Frontal cortex (tissue), 4 donors: Measurements from ENCODE around the gene IFT74. TPM values are rescaled to one million over a fixed set of nuclear protein-coding genes. Genes with fewer than 3 reads are reported as not detected.
A peak's percentile ranks its signal among the peaks of the same experiment; 100 is the strongest.

ENCODE experiments used
- DNase-seq, 2 donors: peaks; one replicate each; pipeline ENCODE4 v3.0.0; 2012; ENCODE audit warnings: low spot score in 2 of 2
- FAIRE-seq: peaks from 2 replicates; lab custom pipeline; 2012; peaks lifted over from hg19 to GRCh38; lab: Jason Lieb, UNC
- total RNA-seq: library from RNA; depleted of rRNA; stranded (reverse); fragments of >200 nt; gene quantifications from one replicate; pipeline ENCODE4 v1.2.3, GENCODE V29; 2014
- donor health status: control.
- donor health status: control.
- donor health status: control.

The IFT74 gene
- 17.5 TPM for total RNA-seq

GRCh38 chr9:26955921-26956859 is at the start of gene IFT74:
IFT74 (plus strand) TSS chr9:26956412; CDS start chr9:26961968, 5,556 bp downstream.
- peak; percentile 43 for FAIRE-seq
- DNase-seq: peak; percentile 78 to 97

DNA sequence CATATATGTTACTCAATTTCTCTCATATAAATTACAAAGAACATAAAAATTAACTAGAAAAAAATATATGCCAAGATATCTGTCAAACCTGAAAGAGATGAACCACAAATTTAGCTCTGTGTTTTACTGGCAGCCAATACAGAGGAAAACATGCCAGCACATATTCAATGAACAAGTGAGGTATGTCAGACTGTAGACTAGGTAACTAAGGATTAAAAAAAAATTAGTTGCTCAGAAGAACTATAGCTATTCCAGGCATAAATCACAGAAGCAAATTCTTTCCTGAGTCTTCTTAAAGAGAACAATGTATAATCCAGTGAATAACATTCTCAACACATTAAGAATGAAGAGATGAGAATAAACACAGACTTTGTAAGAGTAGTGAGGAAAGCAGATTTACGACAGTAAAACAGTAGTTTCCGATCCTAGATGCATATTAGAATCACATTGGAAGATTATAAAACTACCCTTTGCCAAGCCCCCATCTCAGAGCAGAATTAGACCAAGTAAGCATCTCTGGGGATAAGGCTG is 43.0 kb upstream of the IFT74 start:
- FAIRE-seq: no peak
- no peak for DNase-seq

DNA sequence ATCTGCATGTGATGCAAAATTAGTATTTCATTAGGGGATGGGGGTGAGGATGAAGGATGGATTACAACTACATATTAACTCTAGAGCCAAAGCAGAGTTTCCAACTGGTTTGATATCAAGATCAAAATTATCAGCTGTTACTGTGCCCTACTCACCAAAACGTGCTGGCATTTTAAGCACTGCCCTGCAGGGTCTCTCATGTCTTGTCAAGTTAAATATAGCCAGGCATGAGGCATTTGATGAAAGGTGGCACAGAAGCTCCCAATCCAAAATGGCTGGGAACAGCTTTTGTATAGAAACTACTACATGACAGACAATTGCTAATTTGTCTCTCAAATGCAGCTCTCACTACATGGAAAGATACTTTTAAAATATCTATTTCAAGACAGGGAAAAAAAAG is 36.5 kb upstream of the IFT74 start:
- DNase-seq (no peak), FAIRE-seq (no peak)

DNA sequence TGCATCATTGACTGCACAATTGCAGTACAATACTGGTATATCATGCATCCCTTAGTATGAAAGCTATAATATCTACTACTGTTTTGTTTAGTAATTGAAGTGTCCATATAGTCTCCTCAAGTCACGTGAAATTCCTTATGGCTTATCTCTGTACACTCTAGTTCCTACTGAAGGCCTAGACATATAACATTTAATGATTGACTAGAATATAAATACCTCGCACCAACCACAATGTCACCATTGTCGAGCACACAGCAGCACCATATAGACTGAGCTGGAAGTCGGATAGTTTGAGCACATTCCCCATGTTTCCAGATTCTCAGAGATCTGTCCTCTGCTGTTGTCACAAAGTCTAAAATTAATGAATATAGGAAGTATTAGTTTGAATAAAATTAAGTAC is 30.6 kb upstream of the IFT74 start:
- no peak for FAIRE-seq

DNA sequence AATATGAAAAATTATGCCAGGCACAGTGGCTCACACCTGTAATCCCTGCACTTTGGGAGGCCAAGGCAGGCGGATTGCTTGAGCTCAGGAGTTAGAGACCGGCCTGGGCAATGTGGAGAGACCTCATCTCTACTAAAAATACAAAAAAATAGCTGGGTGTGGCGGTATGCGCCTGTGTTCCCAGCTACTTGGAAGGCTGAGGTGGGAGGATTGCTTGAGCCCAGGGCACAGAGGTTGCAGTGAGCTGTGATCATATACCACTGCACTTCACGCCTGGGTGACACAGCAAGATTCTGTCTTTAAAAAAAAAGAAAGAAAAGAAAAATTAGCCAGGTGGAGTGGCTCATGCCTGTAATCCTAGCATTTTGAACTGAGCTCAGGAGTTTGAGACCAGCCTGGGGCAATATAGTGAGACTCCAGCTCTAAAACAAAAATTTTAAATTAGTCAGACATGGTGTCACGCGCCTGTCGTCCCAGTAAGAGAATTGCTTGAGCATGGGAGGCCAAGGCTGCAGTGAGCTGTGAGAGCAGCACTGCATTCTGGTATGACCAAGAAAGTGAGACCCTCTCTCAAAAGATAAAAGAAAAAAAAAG is 27.2 kb upstream of the IFT74 start:
- DNase-seq: no peak
- no peak for FAIRE-seq

More for the DNA sequence above, 30.6 kb upstream of the IFT74 start:
- no peak for DNase-seq

GRCh38 chr9:26935847-26936246 is 20.4 kb upstream of the IFT74 start:
- no peak for FAIRE-seq
- DNase-seq: no peak

- FAIRE-seq: no peak
- no peak for DNase-seq
These were observed 18.3 kb upstream of the IFT74 start for GRCh38 chr9:26937816-26938371.

- no peak for FAIRE-seq
- no peak for DNase-seq
These were observed 16.1 kb upstream of the IFT74 start for GRCh38 chr9:26939955-26940711.

DNA sequence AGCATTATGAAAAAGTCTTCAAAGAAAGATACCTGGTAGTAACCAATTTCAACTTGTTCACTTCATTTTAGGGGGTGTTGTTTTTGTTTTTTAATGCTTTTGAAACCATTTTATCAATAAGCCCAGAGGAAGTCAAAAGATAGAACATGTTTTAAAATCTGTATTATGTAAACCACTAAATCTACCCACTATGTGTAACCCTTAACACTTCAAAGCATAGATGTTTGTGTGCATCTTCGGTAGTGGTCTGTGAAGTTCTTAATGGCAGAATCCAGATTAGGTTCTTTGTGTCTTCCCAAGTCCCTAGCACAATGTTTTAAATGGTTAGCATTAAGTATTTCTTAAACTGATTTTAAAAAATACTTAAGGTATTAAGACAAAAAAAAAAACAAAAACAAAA is 15.4 kb upstream of the IFT74 start:
- FAIRE-seq (no peak), DNase-seq (no peak)

DNA sequence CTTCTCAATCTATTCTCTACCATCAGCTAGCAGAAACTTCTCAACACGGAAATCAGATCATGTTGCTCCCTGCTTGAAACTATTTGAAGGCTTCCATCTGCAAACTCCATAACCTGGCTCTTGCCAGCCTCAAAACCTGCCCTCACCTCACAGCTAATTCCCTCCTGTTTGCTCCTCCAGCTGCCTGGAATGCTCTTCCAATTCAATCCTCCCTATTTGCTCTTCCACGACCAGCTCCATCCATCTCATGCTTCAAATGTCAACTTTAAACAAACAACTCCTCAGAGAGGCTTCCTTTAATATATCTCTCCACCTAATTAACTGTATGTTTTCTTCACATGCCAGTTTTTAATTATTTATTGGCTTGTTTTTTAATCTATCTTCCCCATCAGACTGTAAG is 10.6 kb upstream of the IFT74 start:
- FAIRE-seq (no peak), DNase-seq (no peak)

GRCh38 chr9:26946753-26947727 is 9.2 kb upstream of the IFT74 start, which contains the start of gene PLAA:
PLAA (minus strand) TSS chr9:26947242; CDS start chr9:26947045, 197 bp downstream.
- no peak for FAIRE-seq
- peak; percentile 84 to 90 for DNase-seq

DNA sequence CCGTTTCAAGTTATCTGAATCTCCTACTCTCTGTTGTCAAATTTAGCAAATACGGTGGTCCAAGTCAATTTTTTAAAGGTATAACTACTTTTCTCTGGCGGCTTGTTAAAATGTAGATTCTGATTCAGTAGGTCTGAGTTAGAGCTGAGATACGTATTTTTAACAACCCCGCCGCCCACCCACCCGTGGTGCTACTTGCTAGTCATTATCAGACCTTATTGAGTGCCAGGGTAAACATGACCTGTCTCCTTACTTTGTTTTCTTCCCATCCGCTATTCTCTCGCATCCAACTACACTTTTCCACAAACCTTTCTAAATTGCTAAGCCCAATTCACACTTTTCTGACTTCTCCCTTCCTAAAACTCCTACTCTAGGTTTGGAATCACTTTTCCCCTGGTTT is 8.5 kb upstream of the IFT74 start:
- no peak for DNase-seq
- FAIRE-seq: no peak

- DNase-seq: no peak
- FAIRE-seq: no peak
These were observed 6.6 kb upstream of the IFT74 start for GRCh38 chr9:26949637-26950069.

- DNase-seq: no peak
- no peak for FAIRE-seq
These were observed 5.7 kb upstream of the IFT74 start for GRCh38 chr9:26950521-26950920.

GRCh38 chr9:26951794-26952193 is 4.4 kb upstream of the IFT74 start:
- DNase-seq (no peak), FAIRE-seq (no peak)

DNA sequence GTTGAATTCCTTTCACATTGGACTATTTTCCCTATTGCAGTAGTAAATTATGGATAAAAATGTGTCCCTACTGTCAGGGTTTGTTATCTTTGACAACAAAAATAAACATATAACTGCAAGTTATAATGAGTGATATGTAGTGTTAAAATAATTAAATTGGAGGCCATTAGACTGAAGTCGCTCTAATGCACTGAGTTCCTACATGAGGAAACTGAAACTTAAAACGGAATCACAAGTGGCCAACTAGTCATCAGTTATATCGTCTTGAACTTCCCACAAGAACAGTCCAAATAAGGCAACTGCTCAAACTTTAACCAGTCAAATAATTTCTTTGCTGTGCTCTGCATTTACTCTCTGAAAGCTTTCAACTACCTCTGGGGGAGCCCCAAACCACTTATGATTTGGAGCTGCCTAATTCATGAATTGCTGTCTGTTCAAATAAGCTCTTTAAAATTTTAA is 2.1 kb upstream of the IFT74 start:
- no peak for FAIRE-seq
- no peak for DNase-seq

DNA sequence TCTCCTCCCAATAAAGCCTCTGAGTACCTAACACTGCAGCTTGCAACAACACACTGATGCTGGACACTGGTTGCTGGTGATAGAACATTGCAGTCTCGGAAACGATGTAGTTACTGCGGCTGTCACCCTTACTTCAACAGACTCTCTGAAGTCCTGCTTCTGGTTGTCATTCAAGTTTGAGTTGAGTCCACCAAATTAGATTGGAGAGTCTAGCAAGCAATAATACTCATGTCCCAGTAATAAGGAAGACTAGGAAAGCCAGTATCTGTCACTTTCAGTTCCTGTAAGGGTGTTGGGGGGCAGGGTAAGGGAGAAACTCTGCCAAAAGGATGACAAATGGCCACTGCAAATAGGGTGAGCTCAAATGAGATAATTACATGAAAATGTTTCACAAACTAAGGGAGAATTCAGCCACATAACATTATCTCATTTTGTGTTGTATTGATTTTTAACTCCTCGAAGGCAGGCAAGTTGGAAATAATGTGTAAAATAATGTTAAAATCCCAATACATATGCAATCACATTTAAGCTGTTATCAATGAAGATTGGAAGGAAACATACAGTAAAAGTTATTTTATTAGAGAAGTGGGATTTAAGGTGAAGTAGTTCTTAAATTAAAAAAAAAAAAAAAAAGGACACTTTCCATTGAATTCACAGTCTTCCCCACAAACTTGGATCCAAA is 849 bp upstream of the IFT74 start:
- DNase-seq: no peak
- no peak for FAIRE-seq

- FAIRE-seq (no peak), DNase-seq (no peak)
These were observed 635 bp downstream of the IFT74 start for GRCh38 chr9:26956860-26957233.
